AG09319 (cell line): ENCODE data around the gene CEP85L.

ENCODE experiments used
- DNase-seq: peaks from one replicate; pipeline ENCODE4 v3.0.0-alpha.2; 2010; ENCODE audit warnings: low read depth; ENCODE audit errors: extremely low read depth
- TF ChIP-seq, protein P1 (sequence below): IDR thresholded peaks from 2 replicates; pipeline ENCODE4 v1.5.1; 2011; ENCODE audit warnings: low read depth, mild to moderate bottlenecking, inconsistent platforms, low read length, moderate library complexity

The CEP85L gene

DNA sequence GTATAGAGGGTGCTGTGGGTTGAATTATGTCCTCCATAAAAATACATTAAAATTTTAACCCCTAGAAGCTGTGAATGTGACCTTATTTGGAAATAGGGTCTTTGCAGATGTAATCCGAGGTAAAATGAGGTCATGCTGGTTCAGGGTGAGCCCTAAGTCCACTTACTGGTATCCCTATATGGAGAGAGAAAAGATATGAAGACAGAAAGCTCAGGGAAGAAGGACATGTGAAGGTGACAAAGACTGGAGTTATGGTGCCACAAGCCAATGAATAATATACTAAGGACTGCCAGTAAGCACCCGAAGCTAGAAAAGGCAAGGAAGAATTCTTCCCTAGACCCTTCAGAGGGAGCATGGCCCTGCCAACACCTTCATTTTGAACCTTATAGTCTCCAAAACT lies 53.1 kb downstream of the CEP85L start:
- TF ChIP-seq, protein P1, sequence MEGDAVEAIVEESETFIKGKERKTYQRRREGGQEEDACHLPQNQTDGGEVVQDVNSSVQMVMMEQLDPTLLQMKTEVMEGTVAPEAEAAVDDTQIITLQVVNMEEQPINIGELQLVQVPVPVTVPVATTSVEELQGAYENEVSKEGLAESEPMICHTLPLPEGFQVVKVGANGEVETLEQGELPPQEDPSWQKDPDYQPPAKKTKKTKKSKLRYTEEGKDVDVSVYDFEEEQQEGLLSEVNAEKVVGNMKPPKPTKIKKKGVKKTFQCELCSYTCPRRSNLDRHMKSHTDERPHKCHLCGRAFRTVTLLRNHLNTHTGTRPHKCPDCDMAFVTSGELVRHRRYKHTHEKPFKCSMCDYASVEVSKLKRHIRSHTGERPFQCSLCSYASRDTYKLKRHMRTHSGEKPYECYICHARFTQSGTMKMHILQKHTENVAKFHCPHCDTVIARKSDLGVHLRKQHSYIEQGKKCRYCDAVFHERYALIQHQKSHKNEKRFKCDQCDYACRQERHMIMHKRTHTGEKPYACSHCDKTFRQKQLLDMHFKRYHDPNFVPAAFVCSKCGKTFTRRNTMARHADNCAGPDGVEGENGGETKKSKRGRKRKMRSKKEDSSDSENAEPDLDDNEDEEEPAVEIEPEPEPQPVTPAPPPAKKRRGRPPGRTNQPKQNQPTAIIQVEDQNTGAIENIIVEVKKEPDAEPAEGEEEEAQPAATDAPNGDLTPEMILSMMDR, result no peak
- no peak for DNase-seq

GRCh38 chr6:118597636-118598035 lies 53.8 kb downstream of the CEP85L start:
- no peak for DNase-seq
- TF ChIP-seq, protein P1, result no peak

GRCh38 chr6:118596774-118597320 lies 54.5 kb downstream of the CEP85L start:
- TF ChIP-seq, protein P1, result no peak

DNA sequence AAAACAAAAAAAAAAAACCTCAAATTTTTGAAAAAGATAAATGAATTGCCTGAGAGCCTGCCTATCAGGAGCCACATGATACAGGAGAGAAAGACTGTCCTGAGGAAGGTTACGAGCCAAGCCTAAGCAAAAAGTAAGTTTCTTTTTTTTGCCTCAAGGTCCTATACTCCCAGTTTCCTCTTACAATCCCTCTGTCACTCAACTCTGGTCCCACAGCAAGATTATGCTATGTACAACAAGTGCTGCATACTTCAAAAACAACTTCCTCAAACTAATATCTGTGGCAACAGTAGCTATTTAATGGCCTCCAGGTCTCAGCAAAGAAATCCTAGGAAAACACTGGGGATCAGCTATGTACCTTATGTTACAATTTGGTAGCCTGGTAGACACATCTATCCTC lies 56.5 kb downstream of the CEP85L start:
- DNase-seq, result no peak
- TF ChIP-seq, protein P1, result no peak

More at GRCh38 chr6:118596774-118597320, 54.5 kb downstream of the CEP85L start:
- DNase-seq, result no peak

GRCh38 chr6:118591897-118592296 lies 59.5 kb downstream of the CEP85L start:
- no peak for DNase-seq
- TF ChIP-seq, protein P1, result no peak

DNA sequence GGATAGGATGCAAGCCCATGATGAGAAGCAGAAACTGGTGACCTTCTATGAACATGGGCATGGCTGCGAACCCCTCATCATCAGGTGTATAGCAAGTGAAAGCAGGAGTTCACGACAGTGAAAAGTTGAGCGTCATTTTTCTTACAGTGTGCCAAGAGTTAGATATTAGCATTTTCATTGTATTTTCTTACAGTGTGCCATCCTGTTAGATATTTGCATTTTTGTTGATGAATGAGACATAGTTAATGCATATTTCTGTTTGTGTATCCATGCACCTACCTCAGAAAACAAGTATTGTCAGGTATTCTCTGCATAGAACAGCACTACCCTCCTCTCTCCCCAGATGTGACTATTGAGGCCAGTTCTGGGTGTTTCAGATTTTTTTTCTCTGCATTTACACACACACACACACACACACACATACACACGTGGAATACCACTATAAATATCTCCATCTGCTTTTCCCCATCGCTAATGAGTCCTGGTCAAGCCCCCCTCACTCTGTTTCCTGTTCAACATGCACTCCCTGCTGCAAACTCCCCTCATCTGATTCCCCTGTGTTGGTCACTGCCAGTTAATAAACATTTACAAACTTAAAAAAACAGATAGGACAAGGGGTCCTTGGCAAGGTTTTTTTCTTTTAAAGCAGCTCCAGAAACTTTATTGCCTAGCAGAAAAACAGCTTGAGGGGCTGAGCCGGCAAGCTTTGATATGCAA lies 61.6 kb downstream of the CEP85L start:
- DNase-seq, result no peak
- TF ChIP-seq, protein P1, result no peak

GRCh38 chr6:118589186-118589585 lies 62.2 kb downstream of the CEP85L start:
- TF ChIP-seq, protein P1, result no peak
- no peak for DNase-seq
